Measurements from ENCODE around the gene GP5. TPM values are rescaled to one million over a fixed set of nuclear protein-coding genes. Genes with fewer than 3 reads are reported as not detected.

The GP5 gene
- total RNA-seq, 1 experiment from 2014 or later = not detected

GRCh38 chr3:194387926-194388418 lies 11.1 kb downstream of the GP5 start:
- Histone ChIP-seq H3K27me3 (no peaks in the 10 kb centered on the region), H3K4me3 (no peak overlapping the region), H3K27ac (no peak overlapping the region), H3K36me3 (no peaks in the 10 kb centered on the region), H3K9me3 (replicated peaks) (no peaks in the 10 kb centered on the region), H3K4me1 (no peaks in the 10 kb centered on the region)
- DNase-seq = no peak

GRCh38 chr3:194387276-194387675 lies 11.8 kb downstream of the GP5 start:
- H3K4me1 ChIP-seq = no peaks in the 10 kb centered on the region
- no peak for DNase-seq

GRCh38 chr3:194386648-194387047 lies 12.4 kb downstream of the GP5 start:
- Histone ChIP-seq H3K4me1 (no peaks in the 10 kb centered on the region), H3K36me3 (no peaks in the 10 kb centered on the region), H3K27me3 (no peaks in the 10 kb centered on the region), H3K27ac (no peak overlapping the region), H3K9me3 (replicated peaks) (no peaks in the 10 kb centered on the region), H3K4me3 (no peak overlapping the region)
- no peak for DNase-seq

More at GRCh38 chr3:194387276-194387675, 11.8 kb downstream of the GP5 start:
- H3K27me3 ChIP-seq = no peaks in the 10 kb centered on the region
- H3K4me3 ChIP-seq = no peak overlapping the region
- no peaks in the 10 kb centered on the region for H3K36me3 ChIP-seq
- no peak overlapping the region for H3K27ac ChIP-seq
- H3K9me3 ChIP-seq (replicated peaks) = no peaks in the 10 kb centered on the region

DNA sequence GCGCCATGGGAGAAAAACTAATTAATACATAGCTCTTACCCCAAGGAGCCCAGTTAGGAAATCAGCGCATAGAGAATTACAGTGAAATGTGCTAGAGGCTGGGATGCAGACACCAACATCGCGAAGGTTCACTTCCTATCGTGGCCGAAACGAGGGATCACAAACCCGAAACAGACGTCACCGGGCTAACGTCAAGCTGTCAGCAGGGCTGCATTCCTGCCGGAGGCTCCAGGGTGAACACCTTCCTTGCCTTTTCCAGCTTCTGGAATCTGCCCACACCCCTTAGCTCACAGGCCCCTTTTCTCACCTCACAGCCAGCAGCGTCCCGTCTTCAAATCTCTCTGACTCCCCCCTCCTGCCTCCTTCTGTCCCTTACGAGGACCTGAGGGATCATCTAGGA lies 13.0 kb downstream of the GP5 start:
- H3K27me3 ChIP-seq = no peaks in the 10 kb centered on the region

GRCh38 chr3:194384569-194385001 lies 14.5 kb downstream of the GP5 start:
- Histone ChIP-seq H3K4me3 (no peak overlapping the region), H3K4me1 (no peaks in the 10 kb centered on the region), H3K9me3 (replicated peaks) (no peaks in the 10 kb centered on the region), H3K27me3 (no peaks in the 10 kb centered on the region; the same call in 1 of the 2 replicates), H3K27ac (no peak overlapping the region), H3K36me3 (no peaks in the 10 kb centered on the region)
- no peak for DNase-seq

More for the DNA sequence above, 13.0 kb downstream of the GP5 start:
- Histone ChIP-seq H3K4me3 (no peak overlapping the region), H3K27ac (no peak overlapping the region), H3K36me3 (no peaks in the 10 kb centered on the region), H3K4me1 (no peaks in the 10 kb centered on the region), H3K9me3 (replicated peaks) (no peaks in the 10 kb centered on the region)
- no peak for DNase-seq

GRCh38 chr3:194384156-194384555 lies 14.9 kb downstream of the GP5 start:
- H3K27ac ChIP-seq = no peak overlapping the region
- no peaks in the 10 kb centered on the region; the same call in 1 of the 2 replicates for H3K27me3 ChIP-seq
- no peaks in the 10 kb centered on the region for H3K4me1 ChIP-seq
- DNase-seq = no peak
- no peaks in the 10 kb centered on the region for H3K9me3 ChIP-seq (replicated peaks)
- H3K36me3 ChIP-seq = no peaks in the 10 kb centered on the region
- no peak overlapping the region for H3K4me3 ChIP-seq

DNA sequence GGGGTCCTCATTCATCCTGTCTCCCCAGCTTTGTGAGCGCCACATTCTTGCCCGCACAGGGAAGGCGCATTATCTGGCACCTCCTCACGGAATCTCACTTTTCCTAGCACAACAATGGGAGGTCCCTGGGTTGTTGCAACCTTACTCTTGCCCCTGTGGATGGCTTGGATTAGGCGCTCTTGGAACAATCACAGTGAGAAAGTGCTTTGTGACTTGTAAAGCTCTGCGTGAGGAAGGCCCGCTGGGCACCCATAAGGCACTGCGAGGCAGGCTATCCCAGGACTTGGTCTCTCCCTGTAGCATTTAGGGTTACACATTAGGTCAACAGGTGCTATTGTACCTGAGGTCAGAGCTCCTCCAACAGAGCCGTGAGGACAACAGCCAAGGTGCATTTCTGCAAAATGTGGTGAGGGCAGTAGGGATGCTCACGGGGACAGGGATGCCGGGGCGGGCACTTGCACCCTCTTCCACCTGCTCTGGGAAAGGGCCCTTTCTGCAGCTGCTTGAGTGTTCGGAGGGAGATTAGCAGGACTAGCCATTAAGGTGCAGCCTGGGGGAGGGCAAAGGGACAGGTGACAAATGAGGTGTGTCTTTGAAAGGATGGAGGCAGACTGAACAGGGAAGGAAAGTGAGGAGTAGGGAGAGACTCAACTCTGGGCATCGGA lies 15.7 kb downstream of the GP5 start:
- Histone ChIP-seq H3K9me3 (replicated peaks) (no peaks in the 10 kb centered on the region), H3K36me3 (no peaks in the 10 kb centered on the region), H3K27ac (no peak overlapping the region), H3K4me3 (no peak overlapping the region), H3K4me1 (no peaks in the 10 kb centered on the region), H3K27me3 (no peaks in the 10 kb centered on the region; the same call in 1 of the 2 replicates)
- no peak for DNase-seq

GRCh38 chr3:194382892-194383223 lies 16.2 kb downstream of the GP5 start:
- no peak overlapping the region for H3K4me3 ChIP-seq
- H3K9me3 ChIP-seq (replicated peaks) = no peaks in the 10 kb centered on the region
- H3K27me3 ChIP-seq = no peaks in the 10 kb centered on the region; the same call in 1 of the 2 replicates
- H3K4me1 ChIP-seq = no peaks in the 10 kb centered on the region
- no peak overlapping the region for H3K27ac ChIP-seq
- H3K36me3 ChIP-seq = no peaks in the 10 kb centered on the region
- no peak for DNase-seq

GRCh38 chr3:194382196-194382891 lies 16.7 kb downstream of the GP5 start:
- Histone ChIP-seq H3K4me1 (no peaks in the 10 kb centered on the region), H3K9me3 (replicated peaks) (no peaks in the 10 kb centered on the region), H3K27ac (no peak overlapping the region), H3K27me3 (no peaks in the 10 kb centered on the region; the same call in 1 of the 2 replicates), H3K4me3 (no peak overlapping the region), H3K36me3 (no peaks in the 10 kb centered on the region)
- no peak for DNase-seq

DNA sequence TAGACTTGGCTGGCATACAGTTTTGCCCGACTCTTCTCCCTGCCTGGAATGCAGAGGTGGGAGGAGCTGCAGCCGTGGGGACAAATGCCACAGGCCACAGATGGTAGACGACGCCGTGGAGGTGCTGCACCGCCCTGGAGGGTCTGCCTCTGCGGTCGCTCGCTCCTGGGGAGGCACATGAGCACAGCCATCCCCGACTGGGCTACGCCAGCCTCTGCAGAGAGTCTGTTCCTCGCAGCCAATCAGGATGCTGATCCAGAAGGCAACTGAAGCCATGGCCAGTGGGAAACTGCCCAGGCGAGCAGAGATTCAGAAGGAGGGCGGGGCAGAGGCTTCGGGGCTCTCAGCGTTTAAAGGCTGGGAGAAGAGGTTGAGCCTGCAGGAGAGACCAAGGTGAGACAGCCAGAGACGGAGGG lies 17.6 kb downstream of the GP5 start:
- no peak overlapping the region for H3K27ac ChIP-seq
- no peak for DNase-seq
- H3K4me1 ChIP-seq = no peaks in the 10 kb centered on the region
- H3K9me3 ChIP-seq (replicated peaks) = no peaks in the 10 kb centered on the region
- no peaks in the 10 kb centered on the region for H3K36me3 ChIP-seq
- H3K4me3 ChIP-seq = no peak overlapping the region
- no peaks in the 10 kb centered on the region; the same call in 1 of the 2 replicates for H3K27me3 ChIP-seq

GRCh38 chr3:194380326-194380725 lies 18.7 kb downstream of the GP5 start:
- no peaks in the 10 kb centered on the region; the same call in 1 of the 2 replicates for H3K27me3 ChIP-seq
- no peaks in the 10 kb centered on the region for H3K36me3 ChIP-seq
- no peaks in the 10 kb centered on the region for H3K9me3 ChIP-seq (replicated peaks)
- H3K27ac ChIP-seq = no peak overlapping the region
- no peaks in the 10 kb centered on the region for H3K4me1 ChIP-seq
- DNase-seq = no peak
- H3K4me3 ChIP-seq = no peak overlapping the region

GRCh38 chr3:194379651-194380050 lies 19.4 kb downstream of the GP5 start:
- H3K27me3 ChIP-seq = no peaks in the 10 kb centered on the region; the same call in 1 of the 2 replicates

GRCh38 chr3:194379231-194379630 lies 19.8 kb downstream of the GP5 start:
- no peak for DNase-seq
- no peaks in the 10 kb centered on the region; the same call in 1 of the 2 replicates for H3K27me3 ChIP-seq

More at GRCh38 chr3:194379651-194380050, 19.4 kb downstream of the GP5 start:
- no peak for DNase-seq
- Histone ChIP-seq H3K27ac (no peak overlapping the region), H3K9me3 (replicated peaks) (no peaks in the 10 kb centered on the region), H3K36me3 (no peaks in the 10 kb centered on the region), H3K4me3 (no peak overlapping the region), H3K4me1 (no peaks in the 10 kb centered on the region)

GRCh38 chr3:194377708-194378107 lies 21.4 kb downstream of the GP5 start:
- H3K4me1 ChIP-seq = no peaks in the 10 kb centered on the region
- no peaks in the 10 kb centered on the region for H3K9me3 ChIP-seq (replicated peaks)
- DNase-seq = no peak
- H3K36me3 ChIP-seq = no peaks in the 10 kb centered on the region
- H3K27ac ChIP-seq = no peak overlapping the region
- no peaks in the 10 kb centered on the region; the same call in 1 of the 2 replicates for H3K27me3 ChIP-seq
- H3K4me3 ChIP-seq = no peak overlapping the region

More at GRCh38 chr3:194379231-194379630, 19.8 kb downstream of the GP5 start:
- Histone ChIP-seq H3K4me1 (no peaks in the 10 kb centered on the region), H3K9me3 (replicated peaks) (no peaks in the 10 kb centered on the region), H3K27ac (no peak overlapping the region), H3K36me3 (no peaks in the 10 kb centered on the region), H3K4me3 (no peak overlapping the region)

DNA sequence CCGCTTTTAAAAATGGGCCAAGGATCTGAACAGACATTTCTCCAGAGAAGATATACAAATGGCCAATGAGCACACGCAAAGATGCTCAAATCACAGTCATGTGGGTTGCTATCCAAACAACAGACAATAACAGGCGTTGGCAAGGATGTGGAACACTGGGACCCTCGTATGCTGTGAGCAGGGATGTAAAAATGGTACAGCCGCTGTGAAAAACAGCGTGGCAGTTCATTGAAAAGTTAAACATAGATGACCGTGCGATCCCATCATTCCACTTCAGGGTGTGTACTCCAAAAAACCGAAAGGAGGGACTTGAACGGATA lies 22.9 kb downstream of the GP5 start:
- no peaks in the 10 kb centered on the region; the same call in 1 of the 2 replicates for H3K27me3 ChIP-seq
- H3K4me1 ChIP-seq = no peaks in the 10 kb centered on the region
- no peak overlapping the region for H3K4me3 ChIP-seq
- DNase-seq = no peak
- H3K36me3 ChIP-seq = no peaks in the 10 kb centered on the region
- no peaks in the 10 kb centered on the region for H3K9me3 ChIP-seq (replicated peaks)
- H3K27ac ChIP-seq = no peak overlapping the region
